ENCODE results near the gene AIFM3. TPM values are rescaled to one million over a fixed set of nuclear protein-coding genes. Genes with fewer than 3 reads are reported as not detected.

Gene AIFM3
- total and polyA plus RNA-seq, 12 donors, result 0.24 to 1.5 (median 0.50) TPM; not detected in 1

GRCh38 chr22:20979940-20980453, 12.9 kb downstream of the AIFM3 start:
- DNase-seq (no peak), ATAC-seq (no peak)
- TF ChIP-seq CTCF (IDR thresholded peaks at IDR 0.05), result no peak
- peaks cover 0 to 15% (median 0%) of the 10 kb centered on the region in 9 donors for H3K36me3 ChIP-seq
- intact Hi-C loops (cut with DNase I), result loop anchor here in 5 of 10 donors (2.0 to 10.0 kb wide), 6 partner anchors 63 to 95 kb away; partner anchors contain the start of genes CRKL (in 4 of the 5) and LRRC74B (in 1 of the 5)
- peaks cover 20 to 42% (median 34%) of the 10 kb centered on the region in 9 donors for H3K4me1 ChIP-seq
- peak overlapping the region in 8 of 10 donors; percentile 15 to 41 (median 32) for H3K4me3 ChIP-seq
- H3K9me3 ChIP-seq, result peaks cover 0 to 10% (median 6%) of the 10 kb centered on the region in 11 donors
- H3K27me3 ChIP-seq, result no peaks in the 10 kb centered on the region
- H3K27ac ChIP-seq, result peak overlapping the region in 1 of 10 donors; percentile 3
- WGBS, 2 donors, result 37 to 44% methylated on average over 13 of the region's 13 CpGs

GRCh38 chr22:20980523-20980922, 13.5 kb downstream of the AIFM3 start:
- ATAC-seq, result no peak
- intact Hi-C loops (cut with DNase I), result loop anchor here in 5 of 10 donors (2.0 to 10.0 kb wide), 6 partner anchors 63 to 96 kb away; partner anchors contain the start of genes CRKL (in 4 of the 5) and LRRC74B (in 1 of the 5)
- DNase-seq, result no peak
- WGBS, 2 donors, result 81 to 92% methylated on average over 4 of the region's 4 CpGs
- no peak for TF ChIP-seq CTCF (IDR thresholded peaks at IDR 0.05)
- Histone ChIP-seq H3K36me3 (peaks cover 0 to 20% (median 0%) of the 10 kb centered on the region in 9 donors), H3K27me3 (no peaks in the 10 kb centered on the region), H3K4me3 (no peak overlapping the region), H3K4me1 (peaks cover 20 to 42% (median 34%) of the 10 kb centered on the region in 9 donors), H3K27ac (no peak overlapping the region), H3K9me3 (peaks cover 0 to 10% (median 6%) of the 10 kb centered on the region in 11 donors)

- intact Hi-C loops (cut with DNase I), result loop anchor here in 5 of 10 donors (1.0 to 10.0 kb wide), 7 partner anchors 21 to 96 kb away; partner anchors contain the start of genes CRKL (in 4 of the 5), LRRC74B (in 1 of the 5) and THAP7 (in 1 of the 5)
- WGBS, 2 donors, result 68 to 72% methylated on average over 10 of the region's 10 CpGs
Measured at GRCh38 chr22:20980938-20981722, 14.1 kb downstream of the AIFM3 start.

More at GRCh38 chr22:20980938-20981722, 14.1 kb downstream of the AIFM3 start:
- Histone ChIP-seq H3K36me3 (peaks cover 0 to 26% (median 4%) of the 10 kb centered on the region in 9 donors), H3K4me3 (peak overlapping the region; percentile 61 to 98 (median 76)), H3K27me3 (no peaks in the 10 kb centered on the region), H3K27ac (peak overlapping the region; percentile 75 to 98 (median 92)), H3K9me3 (peaks cover 0 to 10% (median 6%) of the 10 kb centered on the region in 11 donors), H3K4me1 (peaks cover 20 to 42% (median 34%) of the 10 kb centered on the region in 9 donors)
- no peak for TF ChIP-seq CTCF (IDR thresholded peaks at IDR 0.05)
- no peak for ATAC-seq
- DNase-seq, result no peak

Measured in heart right ventricle (tissue), 16 donors.